Activated CD4-positive, alpha-beta T cell treated with anti-CD3 and anti-CD28 coated beads for 36 hours (primary cell): ENCODE measurements around the gene UAP1. TPM values are rescaled to one million over a fixed set of nuclear protein-coding genes. Genes with fewer than 3 reads are reported as not detected.
A peak's percentile ranks its signal among the peaks of the same experiment; 100 is the strongest.

ENCODE experiments used
- ATAC-seq: fragments of 200-7000 bp; cut with Tn5 transposase; one replicate; pipeline ENCODE4 v1.10.0; 2021; ENCODE audit warnings: mild to moderate bottlenecking, moderate library complexity
- CTCF ChIA-PET: fragments of 350-600 bp; sonication (Branson Sonifier 250); formaldehyde crosslinking; loops from one replicate; lab custom pipeline; 2021; ENCODE audit warnings: antibody characterized with exemption; lab: Charles Lee
- POLR2A ChIA-PET: fragments of 350-600 bp; sonication (Branson Sonifier 250); formaldehyde crosslinking; loops from one replicate; lab custom pipeline; 2021; ENCODE audit warnings: antibody characterized with exemption, inconsistent platforms; lab: Charles Lee
- DNase-seq: peaks from one replicate; pipeline ENCODE4 v3.0.0-alpha.2; 2020
- H3K27ac Mint-ChIP-seq: one replicate; pipeline ENCODE4 v1.8.0; 2021; ENCODE audit warnings: mixed read lengths
- H3K27me3 Mint-ChIP-seq: one replicate; pipeline ENCODE4 v1.8.0; 2021; ENCODE audit warnings: mixed read lengths
- H3K36me3 Mint-ChIP-seq: one replicate; pipeline ENCODE4 v1.8.0; 2021; ENCODE audit warnings: low read depth, mixed read lengths
- H3K4me1 Mint-ChIP-seq: one replicate; pipeline ENCODE4 v1.8.0; 2021; ENCODE audit warnings: mixed read lengths
- H3K4me3 Mint-ChIP-seq: one replicate; pipeline ENCODE4 v1.8.0; 2021; ENCODE audit warnings: mild to moderate bottlenecking, moderate library complexity, mixed read lengths
- H3K9me3 Mint-ChIP-seq: one replicate; pipeline ENCODE4 v1.8.0; 2021; ENCODE audit warnings: low read depth, mixed read lengths
- intact Hi-C, 2 experiments: fragments of 100-400 bp; cut with DNase I in 1 of 2; cut with micrococcal nuclease in 1 of 2; formaldehyde crosslinking; loops; one replicate each; pipeline versions ENCODE4 v1.14.2 to v1.15.1; 2022 to 2024; cut with DNase I, micrococcal nuclease
- total RNA-seq, 2 experiments: library from RNA; stranded (reverse); gene quantifications; one replicate each; pipeline ENCODE4 v1.2.3, GENCODE V29; 2021

UAP1 gene
- total RNA-seq, 2 experiments from 2014 or later: 29.7 to 34.8 TPM

DNA sequence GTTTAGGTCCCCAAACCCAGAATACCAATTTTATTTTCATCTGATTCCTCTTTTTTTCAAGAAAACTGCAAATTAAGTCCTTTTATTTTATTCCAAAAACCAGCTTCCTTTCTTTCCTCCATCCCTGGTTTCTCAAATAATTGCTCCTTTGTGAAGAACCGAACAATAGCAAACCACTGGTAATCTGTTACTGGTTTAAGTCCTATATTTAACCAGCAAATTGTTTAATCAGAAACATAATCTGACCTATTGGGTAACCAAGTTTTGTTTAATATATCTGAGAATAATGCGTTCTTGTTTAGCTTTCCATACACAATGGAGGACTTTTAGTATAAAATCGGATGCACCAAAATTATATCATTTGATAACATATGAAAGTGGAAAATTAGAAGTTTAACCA lies 57.6 kb downstream of the UAP1 start:
- no peak for DNase-seq
- H3K27me3 Mint-ChIP-seq: peaks cover 6% of the 10 kb centered on the region
- no peak for ATAC-seq
- no peaks in the 10 kb centered on the region for H3K4me1 Mint-ChIP-seq
- no peak overlapping the region for H3K27ac Mint-ChIP-seq
- intact Hi-C loops: no loop called here
- CTCF ChIA-PET: interaction anchor here (0.8 kb wide), 1 partner anchor 126 kb away, joined by 3 read pairs; no protein-coding TSS in a partner anchor
- peaks cover 13% of the 10 kb centered on the region for H3K9me3 Mint-ChIP-seq
- POLR2A ChIA-PET: no interaction called here
- no peak overlapping the region for H3K4me3 Mint-ChIP-seq
- H3K36me3 Mint-ChIP-seq: peaks cover 12% of the 10 kb centered on the region

DNA sequence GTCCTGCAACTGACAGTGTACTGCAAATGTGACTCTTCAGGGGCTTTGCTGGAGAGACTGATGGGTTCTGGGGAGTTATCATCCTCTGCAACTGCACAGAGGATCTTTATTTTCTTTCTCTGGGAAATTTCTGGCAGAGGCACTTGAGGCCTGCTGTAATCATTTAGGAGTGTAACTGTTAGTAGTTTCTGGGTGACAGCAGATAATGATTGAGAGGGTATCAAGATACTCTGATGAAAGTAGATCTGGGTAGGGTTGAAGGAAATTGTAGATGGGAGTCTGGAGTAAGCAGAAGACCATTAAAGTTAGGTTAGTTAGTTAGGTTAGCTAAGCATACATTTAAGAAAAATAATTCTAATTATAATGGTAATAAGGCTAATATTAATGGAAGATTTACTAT lies 59.7 kb downstream of the UAP1 start:
- H3K27me3 Mint-ChIP-seq: peaks cover 10% of the 10 kb centered on the region
- H3K4me1 Mint-ChIP-seq: no peaks in the 10 kb centered on the region
- peaks cover 9% of the 10 kb centered on the region for H3K9me3 Mint-ChIP-seq
- CTCF ChIA-PET: no interaction called here
- no peak for DNase-seq
- no peak for ATAC-seq
- no peak overlapping the region for H3K27ac Mint-ChIP-seq
- POLR2A ChIA-PET: no interaction called here
- no peak overlapping the region for H3K4me3 Mint-ChIP-seq
- peaks cover 12% of the 10 kb centered on the region for H3K36me3 Mint-ChIP-seq
- intact Hi-C loops: no loop called here

DNA sequence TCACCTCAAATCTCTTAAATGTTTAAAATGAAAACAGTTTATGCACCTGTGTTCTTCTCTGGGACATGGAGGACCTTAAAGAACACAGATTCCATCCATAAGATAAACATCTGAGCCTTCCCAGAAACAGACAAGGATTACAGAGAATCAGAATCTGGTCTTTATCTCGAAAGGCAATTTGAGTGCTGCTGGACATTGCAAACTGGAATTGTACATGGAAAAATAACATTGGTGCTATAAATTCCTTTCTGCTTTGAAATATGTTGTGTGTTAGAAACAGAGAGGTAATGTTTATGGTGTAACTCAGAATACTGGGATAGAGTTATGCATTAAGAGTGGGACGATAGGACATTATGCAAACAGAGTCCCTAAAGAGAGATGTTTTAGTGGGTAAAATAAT lies 64.2 kb downstream of the UAP1 start:
- no peaks in the 10 kb centered on the region for H3K36me3 Mint-ChIP-seq
- DNase-seq (no peak), ATAC-seq (no peak)
- POLR2A ChIA-PET: no interaction called here
- H3K4me1 Mint-ChIP-seq: peaks cover 2% of the 10 kb centered on the region
- H3K4me3 Mint-ChIP-seq: no peak overlapping the region
- CTCF ChIA-PET: interaction anchor here (0.6 to 1.9 kb wide), 2 partner anchors 12 to 250 kb away, joined by 3 to 4 read pairs; no protein-coding TSS in a partner anchor
- H3K27me3 Mint-ChIP-seq: peaks cover 13% of the 10 kb centered on the region
- H3K27ac Mint-ChIP-seq: no peak overlapping the region
- H3K9me3 Mint-ChIP-seq: no peaks in the 10 kb centered on the region
- intact Hi-C loops: loop anchor here in 1 of 2 experiments (5.0 kb wide), 2 partner anchors 268 to 568 kb away; no protein-coding TSS in a partner anchor

DNA sequence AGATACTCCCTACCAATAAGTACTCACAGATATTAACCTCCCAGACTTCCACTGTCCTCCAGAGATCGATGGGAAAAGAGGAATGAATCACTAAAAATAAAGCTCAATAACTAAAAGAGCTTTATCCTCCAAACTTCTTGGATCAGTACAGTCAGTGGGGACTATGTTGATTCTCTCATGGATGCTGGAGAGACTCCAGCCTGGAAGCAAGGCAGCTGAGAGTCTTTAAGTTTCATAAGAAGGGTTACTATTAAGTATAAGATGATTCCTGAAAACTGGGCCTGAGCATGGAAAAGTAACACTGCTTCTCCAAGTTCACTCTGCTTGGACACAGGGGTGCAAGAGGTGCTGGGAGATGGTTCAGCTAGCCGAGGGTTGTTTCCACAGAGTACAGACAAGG lies 64.6 kb downstream of the UAP1 start:
- H3K9me3 Mint-ChIP-seq: no peaks in the 10 kb centered on the region
- intact Hi-C loops: loop anchor here in 1 of 2 experiments (5.0 kb wide), 2 partner anchors 269 to 569 kb away; no protein-coding TSS in a partner anchor
- ATAC-seq (no peak), DNase-seq (no peak)
- POLR2A ChIA-PET: no interaction called here
- H3K4me1 Mint-ChIP-seq: peaks cover 2% of the 10 kb centered on the region
- H3K27ac Mint-ChIP-seq: no peak overlapping the region
- H3K27me3 Mint-ChIP-seq: peaks cover 15% of the 10 kb centered on the region
- CTCF ChIA-PET: interaction anchor here (0.6 to 1.9 kb wide), 3 partner anchors 12 to 268 kb away, joined by 3 to 4 read pairs (median 4); no protein-coding TSS in a partner anchor
- no peak overlapping the region for H3K4me3 Mint-ChIP-seq
- no peaks in the 10 kb centered on the region for H3K36me3 Mint-ChIP-seq

DNA sequence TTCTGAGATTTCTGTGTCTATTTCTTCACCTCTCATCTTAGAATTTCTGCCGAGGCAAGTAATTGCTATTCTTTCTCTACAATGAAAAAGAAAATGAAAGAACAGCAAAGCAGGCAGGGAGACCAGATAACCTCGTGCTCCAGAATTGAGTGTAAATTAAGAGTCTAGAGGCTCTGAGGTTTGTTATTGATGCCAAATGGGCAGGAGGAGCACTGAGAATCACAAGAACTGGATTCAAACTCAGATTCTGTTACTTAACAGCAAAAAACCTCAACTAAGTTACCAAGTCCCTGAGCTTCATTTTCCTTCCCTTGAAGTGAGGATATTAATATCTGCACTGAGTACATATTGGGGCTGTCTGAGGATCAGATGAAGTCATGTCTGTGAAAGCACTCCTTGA lies 65.2 kb downstream of the UAP1 start:
- Mint-ChIP-seq H3K27ac (no peak overlapping the region), H3K4me1 (peaks cover 2% of the 10 kb centered on the region), H3K36me3 (no peaks in the 10 kb centered on the region), H3K27me3 (peaks cover 15% of the 10 kb centered on the region), H3K9me3 (no peaks in the 10 kb centered on the region), H3K4me3 (no peak overlapping the region)
- intact Hi-C loops: loop anchor here in 1 of 2 experiments (5.0 kb wide), 2 partner anchors 269 to 569 kb away; no protein-coding TSS in a partner anchor
- POLR2A ChIA-PET: no interaction called here
- DNase-seq (no peak), ATAC-seq (no peak)
- CTCF ChIA-PET: interaction anchor here (0.9 to 1.9 kb wide), 2 partner anchors 13 to 269 kb away, joined by 4 read pairs; no protein-coding TSS in a partner anchor

DNA sequence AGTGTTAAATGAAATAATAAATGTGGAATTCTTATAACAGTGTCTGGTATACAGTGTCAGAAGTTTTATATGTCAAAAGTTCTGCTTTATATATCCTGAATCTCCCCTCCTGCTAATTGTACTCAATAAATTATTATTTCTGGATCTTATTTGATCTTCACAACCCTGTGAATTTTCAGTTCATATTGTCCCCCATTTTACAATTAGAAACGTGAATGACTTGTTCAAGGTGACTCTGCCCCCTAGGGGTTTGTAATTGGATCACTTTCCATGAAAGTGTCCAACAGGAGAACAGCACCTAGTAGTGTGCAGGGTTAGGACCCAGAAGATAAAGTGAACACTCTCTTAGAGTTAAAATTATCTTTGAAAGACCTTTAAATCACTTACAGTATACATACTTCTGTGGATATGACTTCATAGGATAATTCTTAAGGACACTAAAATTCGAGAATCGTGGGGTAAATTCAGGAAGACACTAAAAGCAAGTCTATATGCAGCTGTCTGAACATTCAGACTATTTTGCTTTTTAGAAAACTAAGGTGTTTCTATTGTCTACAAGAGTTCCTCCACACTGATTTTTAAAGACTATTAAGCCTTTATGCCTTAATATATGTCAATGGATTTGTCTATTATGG lies 66.3 kb downstream of the UAP1 start:
- Mint-ChIP-seq H3K27me3 (peaks cover 15% of the 10 kb centered on the region), H3K27ac (no peak overlapping the region), H3K4me3 (no peak overlapping the region), H3K9me3 (no peaks in the 10 kb centered on the region), H3K36me3 (no peaks in the 10 kb centered on the region), H3K4me1 (peaks cover 2% of the 10 kb centered on the region)
- POLR2A ChIA-PET: no interaction called here
- ATAC-seq (peak; percentile 64), DNase-seq (no peak)
- CTCF ChIA-PET: interaction anchor here (1.4 kb wide), 1 partner anchor 10 kb away, joined by 3 read pairs; no protein-coding TSS in a partner anchor
- intact Hi-C loops: loop anchor here in 1 of 2 experiments (5.0 kb wide), 2 partner anchors 270 to 570 kb away; no protein-coding TSS in a partner anchor

DNA sequence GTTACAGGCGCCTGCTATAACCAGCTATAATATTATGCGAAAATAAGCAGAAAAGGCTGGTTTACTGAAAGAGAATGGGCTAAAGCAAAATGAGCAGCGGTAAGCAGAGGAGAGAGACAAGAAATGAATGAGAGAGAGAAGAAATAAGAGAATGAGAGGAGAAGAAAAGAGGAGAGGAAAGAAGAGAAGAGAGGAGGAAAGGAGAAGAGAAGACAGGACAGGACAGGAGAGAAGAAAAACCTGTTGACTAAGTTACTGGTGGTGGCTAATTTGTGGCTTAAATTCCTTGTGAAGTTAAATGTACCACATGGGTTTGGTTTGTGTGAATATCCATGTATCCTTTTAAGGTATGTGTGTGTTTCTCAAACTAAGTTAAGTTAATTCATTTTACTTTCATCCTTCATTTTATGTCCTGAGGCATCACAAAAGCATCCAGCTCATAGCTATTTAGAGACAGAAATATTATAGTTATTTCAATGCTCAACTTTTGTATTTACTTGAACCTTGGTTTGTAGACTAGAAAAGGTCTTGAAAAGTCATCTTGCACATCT lies 67.6 kb downstream of the UAP1 start:
- DNase-seq: no peak
- POLR2A ChIA-PET: no interaction called here
- CTCF ChIA-PET: interaction anchor here (1.4 kb wide), 1 partner anchor 8 kb away, joined by 3 read pairs; no protein-coding TSS in a partner anchor

DNA sequence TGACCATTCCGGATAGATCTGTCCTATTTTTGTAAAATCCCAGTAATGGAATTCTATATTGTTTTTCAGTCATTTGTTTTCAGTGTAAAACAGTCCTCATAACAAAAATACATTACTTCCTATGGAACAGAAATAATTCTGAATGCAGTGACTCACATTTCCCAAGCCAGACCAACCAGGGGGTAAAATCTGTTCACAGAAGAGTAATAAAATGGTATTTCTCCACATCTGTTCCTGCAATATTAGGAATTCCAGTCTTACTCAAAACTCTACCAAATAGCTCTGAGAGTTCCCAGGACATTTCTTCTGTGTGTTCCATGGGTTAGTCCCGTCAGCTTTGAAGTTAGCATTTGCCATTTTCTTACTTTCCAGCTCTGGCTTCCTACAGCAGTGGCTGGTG lies 68.1 kb downstream of the UAP1 start:
- DNase-seq: no peak
- peaks cover 2% of the 10 kb centered on the region for H3K4me1 Mint-ChIP-seq
- intact Hi-C loops: loop anchor here in 1 of 2 experiments (5.0 kb wide), 2 partner anchors 272 to 572 kb away; no protein-coding TSS in a partner anchor
- ChIA-PET POLR2A (no interaction called here), CTCF (interaction anchor here (0.8 kb wide), 1 partner anchor 15 kb away, joined by 3 read pairs; no protein-coding TSS in a partner anchor)
- no peak for ATAC-seq
- H3K27me3 Mint-ChIP-seq: peaks cover 9% of the 10 kb centered on the region
- no peak overlapping the region for H3K27ac Mint-ChIP-seq
- no peak overlapping the region for H3K4me3 Mint-ChIP-seq
- H3K36me3 Mint-ChIP-seq: no peaks in the 10 kb centered on the region
- H3K9me3 Mint-ChIP-seq: no peaks in the 10 kb centered on the region

More for the DNA sequence above, 67.6 kb downstream of the UAP1 start:
- Mint-ChIP-seq H3K27ac (no peak overlapping the region), H3K4me3 (no peak overlapping the region), H3K36me3 (no peaks in the 10 kb centered on the region), H3K4me1 (peaks cover 2% of the 10 kb centered on the region), H3K9me3 (no peaks in the 10 kb centered on the region), H3K27me3 (peaks cover 9% of the 10 kb centered on the region)
- intact Hi-C loops: loop anchor here in 1 of 2 experiments (5.0 kb wide), 2 partner anchors 272 to 572 kb away; no protein-coding TSS in a partner anchor
- no peak for ATAC-seq

DNA sequence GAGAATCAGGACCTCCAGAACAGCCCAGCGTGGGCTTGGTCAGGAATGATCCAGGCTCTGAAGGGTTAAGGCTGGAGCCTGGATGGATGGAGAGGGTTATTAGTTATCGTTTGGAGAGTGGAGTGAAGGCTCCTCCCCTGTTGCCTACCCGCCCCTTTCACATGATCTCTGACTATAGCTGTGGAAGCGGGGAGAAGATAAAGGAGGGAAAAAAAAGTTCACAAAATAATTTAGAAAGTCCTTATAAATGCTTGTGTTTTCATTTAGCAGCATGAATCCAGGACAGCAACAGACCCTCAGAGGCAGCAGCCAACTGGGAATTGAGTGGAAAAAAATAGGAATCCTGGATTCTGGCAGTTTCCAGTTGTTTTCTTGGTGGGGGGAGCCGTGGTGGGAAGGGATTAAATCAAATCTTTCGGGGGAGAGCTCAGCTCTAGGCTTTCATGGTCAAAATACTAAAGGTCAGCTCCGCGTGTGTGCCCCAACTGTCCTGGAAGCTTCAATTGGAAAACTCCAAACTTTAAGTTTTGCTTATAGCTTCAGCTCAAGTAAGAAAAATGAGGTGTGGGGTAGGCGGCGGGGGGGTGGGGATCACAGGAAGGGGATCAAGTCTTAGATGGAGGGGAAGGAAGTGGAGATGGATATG lies 70.1 kb downstream of the UAP1 start:
- Mint-ChIP-seq H3K4me1 (peaks cover 2% of the 10 kb centered on the region), H3K27ac (no peak overlapping the region), H3K4me3 (no peak overlapping the region), H3K36me3 (no peaks in the 10 kb centered on the region), H3K27me3 (peaks cover 6% of the 10 kb centered on the region), H3K9me3 (no peaks in the 10 kb centered on the region)
- ChIA-PET CTCF (no interaction called here), POLR2A (interaction anchor here (0.6 kb wide), 1 partner anchor 684 kb away, joined by 3 read pairs; no protein-coding TSS in a partner anchor)
- intact Hi-C loops: no loop called here
- no peak for DNase-seq
- ATAC-seq: no peak

DNA sequence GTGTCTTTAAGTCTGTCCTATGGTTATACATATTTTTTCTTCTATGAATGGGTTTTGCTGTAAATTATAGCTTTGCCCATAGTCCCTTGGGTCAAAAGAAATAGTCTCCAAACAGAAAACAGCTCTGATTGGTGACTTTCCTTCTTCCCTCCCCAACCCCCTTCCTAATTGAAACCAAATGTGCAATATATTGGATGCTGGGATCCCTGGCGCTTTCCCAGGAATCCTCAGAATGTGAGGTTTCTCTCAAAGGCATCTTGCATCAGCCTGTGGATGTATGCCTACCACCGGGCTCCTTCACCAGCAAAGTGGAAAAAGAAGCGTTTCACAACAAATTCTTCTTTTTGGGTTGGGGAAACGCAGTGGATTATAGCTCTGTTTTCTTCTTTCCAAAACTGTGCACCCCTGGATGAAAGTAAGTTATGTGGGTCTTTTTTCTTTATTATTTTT lies 70.7 kb downstream of the UAP1 start, which contains the start of gene DDR2:
Gene DDR2 (plus strand): TSS at position 248 of the 450 bp plus-strand sequence. CDS start 86,600 bp downstream, outside the sequence.
- no peak within 1 kb of the TSS for H3K4me3 Mint-ChIP-seq
- H3K27me3 Mint-ChIP-seq: peaks cover 2% of the 10 kb centered on the region
- no peaks in the 10 kb centered on the region for H3K9me3 Mint-ChIP-seq
- no peaks in the 10 kb centered on the region for H3K36me3 Mint-ChIP-seq
- CTCF ChIA-PET: no interaction called here
- H3K4me1 Mint-ChIP-seq: no peaks in the 10 kb centered on the region
- DNase-seq: no peak
- no peak within 1 kb of the TSS for H3K27ac Mint-ChIP-seq
- POLR2A ChIA-PET: no interaction called here
- intact Hi-C loops: no loop called here
- ATAC-seq: no peak

DNA sequence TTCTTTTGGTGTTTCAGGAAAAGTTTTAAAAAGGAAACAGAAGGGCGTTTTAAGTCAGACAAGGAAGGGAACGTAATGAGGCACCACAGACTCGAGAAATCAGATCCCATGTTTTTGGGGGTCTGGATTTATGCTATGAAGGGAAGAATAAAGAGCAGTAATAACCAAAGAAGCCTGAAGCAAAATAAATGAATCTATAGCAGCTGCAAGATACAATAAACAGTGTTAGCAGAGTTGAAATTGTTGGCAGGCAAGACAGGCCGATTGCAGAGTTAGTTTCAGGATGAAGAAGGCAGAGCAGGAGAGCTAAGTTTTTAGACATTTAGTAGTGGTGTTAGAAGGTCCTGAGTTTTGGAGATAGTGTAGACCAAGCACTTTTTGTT lies 71.2 kb downstream of the UAP1 start:
- POLR2A ChIA-PET: no interaction called here
- ATAC-seq (no peak), DNase-seq (no peak)
- Mint-ChIP-seq H3K4me3 (no peak overlapping the region), H3K27me3 (peaks cover 2% of the 10 kb centered on the region), H3K27ac (no peak overlapping the region), H3K9me3 (no peaks in the 10 kb centered on the region), H3K4me1 (no peaks in the 10 kb centered on the region), H3K36me3 (no peaks in the 10 kb centered on the region)
- intact Hi-C loops: no loop called here
- CTCF ChIA-PET: no interaction called here
